Fibroblast of mammary gland (primary cell): ENCODE results near the gene C15orf61.

Experiments used
- DNase-seq: peaks from one replicate; pipeline ENCODE4 v3.0.0-alpha.2; 2010; ENCODE audit warnings: low read depth
- H3K4me3 ChIP-seq: 2 replicates; pipeline ENCODE4 v1.5.1; 2011; ENCODE audit warnings: low read depth, mild to moderate bottlenecking, low read length, moderate library complexity; ENCODE audit not compliant: control insufficient read depth
- CTCF ChIP-seq: conservative IDR thresholded peaks from 2 replicates; pipeline ENCODE4 v1.5.1; 2011; ENCODE audit warnings: low read depth, low read length, inconsistent platforms; ENCODE audit not compliant: control insufficient read depth, insufficient read depth

The C15orf61 gene

GRCh38 chr15:67548236-67548852 is 27.4 kb downstream of the C15orf61 start:
- peak; percentile 63 for DNase-seq
- no peak overlapping the region for H3K4me3 ChIP-seq
- no peak for TF ChIP-seq CTCF

GRCh38 chr15:67548862-67549651 is 28.1 kb downstream of the C15orf61 start:
- DNase-seq: no peak
- TF ChIP-seq CTCF: no peak
- H3K4me3 ChIP-seq: no peak overlapping the region

- TF ChIP-seq CTCF: no peak
- no peak overlapping the region for H3K4me3 ChIP-seq
These were observed 28.8 kb downstream of the C15orf61 start for GRCh38 chr15:67549736-67550135.

GRCh38 chr15:67550522-67550921 is 29.6 kb downstream of the C15orf61 start:
- no peak for TF ChIP-seq CTCF
- peak; percentile 54 for DNase-seq
- H3K4me3 ChIP-seq: no peak overlapping the region

More at GRCh38 chr15:67549736-67550135, 28.8 kb downstream of the C15orf61 start:
- DNase-seq: peak; percentile 3

- H3K4me3 ChIP-seq: no peak overlapping the region
- no peak for TF ChIP-seq CTCF
- no peak for DNase-seq
These were observed 30.3 kb downstream of the C15orf61 start for GRCh38 chr15:67551207-67551743.

GRCh38 chr15:67554580-67554979 is 33.6 kb downstream of the C15orf61 start:
- TF ChIP-seq CTCF: no peak
- no peak for DNase-seq
- no peak overlapping the region for H3K4me3 ChIP-seq
